HG02588 (cell line): ENCODE data around the gene TTLL8.

ENCODE experiments used
- ATAC-seq: cut with Tn5 transposase; IDR thresholded peaks from one replicate; pipeline ENCODE4 v1.9.1; 2021; ENCODE audit warnings: mild to moderate bottlenecking, moderate library complexity; ENCODE audit not compliant: unreplicated experiment

TTLL8 gene

DNA sequence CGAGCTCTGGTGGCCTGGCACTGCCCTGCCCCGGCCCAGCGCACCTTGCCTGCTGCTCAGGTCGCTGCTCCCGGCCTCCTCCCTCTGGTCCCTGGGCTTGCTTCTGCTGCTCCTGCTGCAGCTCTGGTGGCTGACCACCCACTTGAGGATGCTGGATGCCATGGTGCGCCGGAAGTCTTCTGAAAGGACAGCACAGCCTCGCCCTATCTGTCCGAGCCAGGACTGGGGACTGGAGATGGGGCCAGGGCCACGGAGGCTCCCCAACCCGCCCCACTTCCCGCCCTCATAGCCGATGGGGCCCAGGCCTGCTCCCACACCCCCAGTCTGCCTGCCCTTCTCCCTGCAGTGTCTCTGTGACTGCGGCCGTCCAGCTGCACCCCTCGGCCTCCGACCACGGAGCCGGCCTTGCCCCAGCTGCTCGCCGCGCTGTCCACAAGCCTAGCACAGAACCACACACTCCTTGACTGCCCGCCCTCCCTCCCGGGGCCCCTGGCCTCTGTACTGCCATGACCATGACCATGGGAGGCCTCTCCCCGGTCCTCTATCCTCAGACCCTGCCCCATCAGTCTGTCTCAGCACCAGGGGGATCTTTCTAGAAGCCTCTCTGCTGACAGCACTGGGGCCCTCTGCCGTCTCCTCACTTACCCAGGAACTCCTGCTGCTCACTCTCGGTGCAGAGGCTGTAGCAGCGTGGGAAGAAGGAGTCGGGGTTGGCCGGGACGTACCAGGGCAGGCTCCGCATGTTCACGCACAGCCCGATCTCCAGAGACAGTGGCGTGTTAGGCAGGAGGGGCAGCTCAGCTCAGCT, 12.7 kb downstream of the TTLL8 start:
- no peak for ATAC-seq

DNA sequence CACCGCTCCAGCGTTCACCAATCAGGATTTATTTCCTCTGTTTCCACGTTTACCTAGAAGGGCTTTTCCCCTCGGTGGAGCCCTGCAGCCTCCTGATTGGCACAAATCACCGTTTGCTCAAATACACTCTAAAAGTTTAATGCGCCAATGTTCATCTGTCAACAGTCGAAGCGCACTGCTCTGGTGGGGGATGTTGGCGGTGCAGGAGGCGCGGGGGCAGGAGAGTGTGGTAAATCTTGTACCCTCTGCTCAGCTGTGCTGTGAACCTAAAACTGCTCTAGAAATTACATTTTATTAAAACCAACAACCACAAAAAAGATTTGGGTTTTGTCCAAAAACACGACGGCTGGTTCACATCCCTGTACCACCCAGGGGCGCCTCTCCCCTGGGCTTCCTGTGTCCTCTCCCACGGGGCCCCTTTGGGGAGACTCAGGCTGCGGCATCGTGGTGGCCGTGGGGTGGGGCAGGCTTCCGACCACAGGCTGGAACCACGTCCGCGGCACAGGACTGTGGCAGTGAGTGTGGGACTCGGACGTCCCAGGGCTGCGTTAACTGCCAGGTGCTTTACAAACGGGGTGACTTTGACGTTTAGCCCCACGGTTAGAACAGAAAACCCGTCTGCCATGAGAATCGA, 13.5 kb downstream of the TTLL8 start:
- no peak for ATAC-seq

DNA sequence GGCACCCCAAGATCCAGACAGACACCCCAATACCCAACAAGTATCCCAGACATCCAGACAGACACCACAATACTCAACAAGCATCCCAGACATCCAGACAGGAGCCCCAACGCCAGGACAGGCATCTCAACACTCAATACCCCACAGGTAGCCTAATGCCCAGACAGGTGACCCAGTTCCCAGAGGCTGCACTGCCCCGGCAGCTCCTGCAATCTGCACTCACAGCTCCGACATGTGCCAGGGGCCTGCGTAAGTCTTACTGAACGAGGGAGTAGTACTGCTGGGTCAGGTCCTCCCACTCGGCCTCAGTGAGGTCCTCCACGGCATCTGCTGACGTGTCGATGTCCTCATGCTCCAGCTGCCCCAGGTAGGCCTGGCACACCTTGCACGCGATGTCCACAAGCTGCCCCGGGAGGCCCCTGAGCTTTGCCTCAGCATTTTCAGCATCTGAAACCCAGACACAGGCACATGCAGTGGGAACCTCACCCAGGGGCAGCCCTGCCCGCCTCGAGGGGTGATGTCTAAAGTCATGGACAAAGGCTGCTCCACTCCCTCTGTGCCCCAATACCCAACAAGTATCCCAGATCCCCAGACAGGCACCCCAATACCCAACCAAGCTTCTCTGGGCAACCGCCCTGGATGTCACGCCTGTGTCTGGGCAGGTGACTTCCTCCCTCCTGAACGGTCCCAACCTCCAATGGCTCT, 16.6 kb downstream of the TTLL8 start:
- ATAC-seq = no peak

DNA sequence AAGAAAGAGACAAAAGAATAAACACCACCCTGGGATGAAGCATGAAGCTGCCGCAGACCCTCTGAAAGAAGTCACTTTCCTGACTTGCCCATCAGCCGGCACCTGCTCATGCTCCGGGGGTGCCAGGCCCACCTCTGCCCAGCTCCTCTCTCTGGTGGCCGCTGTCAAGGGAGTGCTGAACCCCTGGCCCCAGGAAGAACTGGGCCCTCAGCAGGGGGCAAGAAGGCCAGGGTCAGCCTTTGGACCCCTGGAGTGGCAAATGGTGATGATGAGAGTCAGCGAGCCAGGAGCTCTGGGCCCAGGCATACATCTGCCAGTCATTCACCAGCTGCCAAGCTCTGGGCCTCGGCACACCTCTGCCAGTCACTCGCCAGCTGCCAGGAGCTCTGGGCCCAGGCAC, 17.4 kb downstream of the TTLL8 start:
- no peak for ATAC-seq

DNA sequence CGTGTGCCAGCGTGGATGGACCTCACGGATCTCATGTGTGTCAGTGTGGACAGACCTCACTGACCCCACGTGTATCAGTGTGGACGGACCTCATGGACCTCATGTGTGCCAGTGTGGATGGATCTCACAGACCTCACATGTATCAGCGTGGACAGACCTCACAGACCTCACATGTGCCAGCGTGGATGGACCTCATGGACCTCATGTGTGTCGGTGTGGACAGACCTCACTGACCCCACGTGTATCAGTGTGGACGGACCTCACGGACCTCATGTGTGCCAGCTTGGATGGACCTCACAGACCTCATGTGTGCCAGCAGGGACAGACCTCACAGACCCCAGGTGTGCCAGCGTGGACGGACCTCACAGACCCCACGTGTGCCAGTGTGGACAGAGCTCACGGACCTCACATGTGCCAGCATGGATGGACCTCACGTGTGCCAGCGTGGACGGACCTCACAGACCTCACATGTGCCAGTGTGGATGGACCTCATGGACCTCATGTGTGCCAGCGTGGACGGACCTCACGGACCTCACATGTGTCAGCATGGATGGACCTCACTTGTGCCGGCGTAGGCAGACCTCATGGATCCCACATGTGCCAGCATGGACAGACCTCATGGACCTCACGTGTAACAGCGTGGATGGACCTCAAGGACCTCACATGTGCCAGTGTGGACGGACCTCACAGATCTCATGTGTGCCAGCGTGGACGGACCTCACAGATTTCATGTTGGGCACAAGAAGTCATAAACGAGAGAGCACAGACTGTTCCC, 18.2 kb downstream of the TTLL8 start:
- no peak for ATAC-seq

DNA sequence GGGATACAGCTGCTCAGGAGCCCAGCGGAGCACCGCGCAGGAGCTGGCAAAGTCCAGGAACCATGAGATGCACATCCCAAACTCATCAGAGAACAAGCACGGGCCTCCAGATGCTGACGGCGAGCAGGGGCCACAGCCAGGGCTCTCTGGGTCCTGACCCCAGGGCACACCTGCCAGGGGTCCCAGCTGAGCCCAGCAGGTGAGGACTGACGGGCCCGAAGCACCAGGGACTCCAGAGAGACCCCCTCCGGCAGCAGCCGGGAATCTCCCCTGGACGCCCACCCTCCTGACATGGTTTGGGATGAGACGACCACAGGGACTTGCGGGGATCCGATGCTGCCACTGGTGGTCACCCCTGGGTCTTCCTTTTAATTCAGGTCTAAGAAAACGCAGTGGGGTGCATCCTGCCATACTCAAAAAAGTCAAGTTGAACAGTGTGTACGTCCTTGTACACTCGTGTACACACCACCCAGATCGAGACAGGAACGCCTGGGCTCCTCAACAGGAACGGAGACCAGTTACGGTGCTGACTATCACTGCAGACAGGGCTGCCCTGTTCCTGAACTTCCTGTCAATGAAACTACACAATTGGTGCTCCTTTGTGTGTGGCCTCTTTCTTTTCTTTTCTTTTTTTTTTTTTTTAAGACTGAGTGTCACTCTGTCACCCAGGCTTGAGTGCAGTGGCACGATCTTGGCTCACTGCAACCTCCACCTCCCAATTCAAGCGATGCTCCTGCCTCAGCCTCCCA, 21.9 kb downstream of the TTLL8 start:
- no peak for ATAC-seq

DNA sequence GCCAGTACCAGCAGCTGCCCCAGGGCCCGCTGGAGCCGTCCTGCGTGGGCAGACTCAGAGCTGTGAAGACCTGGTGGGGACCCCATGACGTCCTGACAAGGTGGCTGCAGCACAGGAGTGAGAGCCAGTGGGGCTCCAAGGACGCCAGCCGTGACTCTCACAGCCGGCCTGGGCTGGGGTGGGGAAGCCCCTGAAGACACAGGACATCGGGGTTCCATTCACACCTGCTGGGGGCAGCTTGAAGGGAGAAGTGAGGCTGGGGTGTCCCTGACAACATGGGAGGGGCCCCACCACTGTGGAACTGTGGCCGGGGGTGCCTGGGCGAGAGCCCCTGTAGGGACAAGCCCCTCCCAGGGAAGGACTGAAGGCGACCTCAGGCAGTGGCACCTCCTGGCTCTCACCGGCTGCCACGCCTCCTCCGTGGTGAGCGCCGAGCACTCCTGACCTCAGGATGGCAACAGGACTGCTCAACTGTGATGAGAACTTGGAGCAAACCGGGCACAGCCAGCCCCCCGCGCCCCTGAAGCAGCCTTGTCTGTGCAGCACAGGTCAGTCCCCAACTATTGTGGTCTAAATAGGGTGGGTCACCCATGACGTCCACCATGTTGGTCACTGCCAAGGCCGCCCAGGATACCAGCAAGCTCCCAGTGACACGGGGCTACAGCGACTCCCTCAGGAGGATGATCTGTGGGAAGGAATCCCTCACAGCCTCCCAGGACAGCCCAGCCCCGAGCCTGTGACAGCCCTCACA, 22.8 kb downstream of the TTLL8 start:
- ATAC-seq = no peak

DNA sequence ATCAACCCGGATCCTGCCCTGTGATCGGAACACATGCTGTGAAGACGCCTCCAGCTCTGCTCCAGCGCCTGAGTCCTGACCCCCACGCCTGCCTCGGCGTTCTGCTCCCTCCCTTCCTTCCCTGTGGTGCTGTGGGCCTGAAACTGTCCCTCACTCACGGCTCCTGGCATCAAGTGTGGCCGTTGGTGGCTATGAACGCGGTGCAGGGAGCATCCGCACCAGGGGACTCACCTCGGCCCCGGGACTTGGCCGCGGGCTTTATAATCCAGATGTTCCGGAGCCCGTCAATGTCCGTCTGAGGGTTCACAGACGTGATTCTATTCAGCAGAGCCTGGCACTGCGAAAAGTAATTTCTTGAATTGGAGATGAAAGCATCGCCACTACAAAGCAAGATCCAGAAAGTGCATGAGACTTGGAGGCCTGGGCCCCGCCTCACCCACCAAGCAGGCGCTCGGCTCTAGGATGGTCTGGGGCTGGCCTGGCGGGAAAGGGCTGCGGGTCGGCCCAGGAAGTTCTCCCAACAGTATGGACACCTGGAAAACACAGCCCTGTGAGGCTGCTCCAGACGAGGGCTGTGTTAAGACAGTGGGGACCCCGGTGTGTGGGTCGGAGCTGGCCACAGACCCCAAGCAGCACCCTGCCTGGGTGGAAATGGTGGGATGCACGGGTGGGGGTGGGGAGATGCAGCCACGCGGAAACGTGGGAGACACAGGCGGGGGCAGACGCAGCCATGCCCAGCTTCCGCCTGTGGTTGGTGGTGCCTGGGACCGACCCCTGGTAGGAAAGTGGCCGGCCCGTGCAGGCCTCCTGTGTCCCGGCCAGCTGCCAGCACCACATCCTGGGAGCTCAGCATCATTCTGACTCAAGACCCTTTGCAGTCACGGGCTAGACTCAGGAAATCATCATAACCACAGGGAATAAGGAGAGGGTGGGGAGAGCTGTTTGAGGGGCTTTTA, 23.7 kb downstream of the TTLL8 start:
- no peak for ATAC-seq

DNA sequence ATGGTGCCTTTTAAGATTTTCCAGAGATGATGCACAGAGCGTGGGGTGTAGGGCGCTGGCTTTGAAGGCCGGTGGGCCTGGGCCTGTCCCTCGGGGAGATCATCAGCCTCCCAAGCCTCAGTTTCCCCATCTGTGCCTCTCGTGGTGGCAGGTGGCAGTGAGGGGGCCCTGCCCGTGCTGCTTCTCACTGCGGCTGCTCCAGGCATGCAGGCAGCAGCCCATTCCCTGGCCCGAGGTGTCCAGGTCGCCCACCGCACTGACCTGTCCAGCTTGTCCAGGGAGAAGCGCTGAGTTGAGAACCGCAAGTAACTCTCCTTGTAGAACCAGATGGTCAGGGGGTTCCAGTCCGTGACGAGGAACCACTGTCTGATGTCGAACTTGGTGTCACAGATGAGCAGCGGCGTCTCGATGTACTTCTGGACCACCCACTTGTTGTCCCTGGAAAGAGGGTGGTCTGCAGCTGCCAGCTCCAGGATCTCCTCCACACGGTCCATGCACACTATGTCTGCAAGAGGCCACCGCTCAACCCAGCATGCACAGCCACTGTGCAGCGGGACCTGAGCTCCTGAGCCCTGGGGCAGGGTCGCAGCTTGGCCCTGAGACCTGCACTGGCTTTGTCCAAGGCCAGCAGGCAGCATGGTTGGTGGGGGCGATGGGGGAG, 25.0 kb downstream of the TTLL8 start:
- no peak for ATAC-seq

DNA sequence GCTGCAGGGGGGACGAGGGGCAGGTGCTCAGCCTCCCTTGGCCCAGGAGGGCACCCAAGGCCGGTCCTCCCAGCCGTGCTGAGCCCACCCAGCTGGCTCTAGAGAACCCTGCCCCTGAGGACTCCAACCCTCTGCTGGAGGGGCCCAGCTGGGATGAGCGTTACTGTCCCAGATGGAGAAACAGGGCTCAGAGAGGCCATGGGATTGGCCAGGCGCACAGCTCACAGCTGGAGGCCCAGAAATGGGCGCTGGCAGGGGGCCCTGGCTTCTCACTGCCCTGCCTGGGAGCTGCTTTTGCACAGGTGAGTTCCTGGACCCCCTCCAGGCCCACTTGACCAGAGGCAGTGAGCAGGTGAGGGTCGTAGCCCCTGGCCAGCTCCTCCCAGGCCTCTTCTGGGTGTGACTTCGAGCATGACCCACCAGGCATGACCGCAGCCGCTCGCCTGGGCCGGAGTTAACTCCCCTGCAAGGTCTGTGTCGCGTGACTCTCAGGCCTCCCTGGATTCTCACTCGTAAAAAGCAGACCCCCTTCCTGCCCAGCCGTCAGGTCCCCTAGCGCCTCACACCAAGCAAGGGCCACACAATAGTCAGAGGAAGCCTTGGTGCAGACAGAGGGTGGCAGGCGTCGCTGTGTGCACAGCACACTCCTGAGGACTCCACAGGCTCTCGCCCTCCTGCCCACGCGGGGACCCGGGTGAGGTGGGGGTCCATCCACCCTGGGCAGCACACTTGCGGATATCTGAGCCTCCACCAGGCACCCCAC, 25.8 kb downstream of the TTLL8 start:
- no peak for ATAC-seq

DNA sequence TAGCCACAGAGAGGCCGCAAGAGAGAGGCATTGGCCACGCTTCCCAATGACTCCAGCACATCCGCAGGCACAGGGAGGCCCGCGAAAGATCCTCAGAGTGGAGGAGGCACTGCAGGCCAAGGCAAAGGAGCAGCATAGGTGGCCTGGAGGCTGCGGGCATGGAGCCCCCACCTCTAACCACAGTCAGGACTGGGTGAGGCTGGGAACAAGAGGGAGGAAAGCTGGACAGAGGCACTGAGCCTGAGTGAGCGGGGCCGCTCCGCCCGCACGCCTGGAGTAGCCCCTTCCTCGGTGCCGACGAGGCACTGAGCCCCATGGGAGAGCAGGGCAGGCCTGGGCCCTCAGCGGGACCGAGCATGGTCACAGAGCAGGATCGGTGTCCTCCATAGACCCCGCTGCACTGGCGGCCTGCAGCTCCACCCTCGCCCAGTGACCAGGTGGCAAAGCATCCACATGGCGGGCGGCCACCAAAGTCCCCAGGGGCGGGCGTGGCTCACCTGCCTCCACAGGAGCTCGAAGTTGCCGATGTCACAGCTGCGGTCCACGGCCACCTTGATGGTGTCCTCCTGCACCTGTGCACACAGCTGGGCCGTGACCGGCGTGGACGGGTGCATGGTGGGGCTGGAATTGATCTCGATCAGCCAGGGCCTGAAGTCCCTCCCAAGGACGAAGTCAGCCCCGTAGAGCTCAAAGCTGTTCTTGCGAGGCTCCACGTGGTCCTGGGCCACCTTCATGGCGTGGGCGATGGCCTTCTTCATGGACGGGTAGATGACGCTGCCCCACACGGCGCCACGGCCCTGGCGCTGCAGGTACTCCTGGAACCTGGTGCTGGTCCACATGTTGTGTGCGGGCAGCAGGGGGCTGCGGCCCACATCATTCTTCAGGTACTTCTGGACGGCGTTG, 26.7 kb downstream of the TTLL8 start:
- ATAC-seq = no peak

DNA sequence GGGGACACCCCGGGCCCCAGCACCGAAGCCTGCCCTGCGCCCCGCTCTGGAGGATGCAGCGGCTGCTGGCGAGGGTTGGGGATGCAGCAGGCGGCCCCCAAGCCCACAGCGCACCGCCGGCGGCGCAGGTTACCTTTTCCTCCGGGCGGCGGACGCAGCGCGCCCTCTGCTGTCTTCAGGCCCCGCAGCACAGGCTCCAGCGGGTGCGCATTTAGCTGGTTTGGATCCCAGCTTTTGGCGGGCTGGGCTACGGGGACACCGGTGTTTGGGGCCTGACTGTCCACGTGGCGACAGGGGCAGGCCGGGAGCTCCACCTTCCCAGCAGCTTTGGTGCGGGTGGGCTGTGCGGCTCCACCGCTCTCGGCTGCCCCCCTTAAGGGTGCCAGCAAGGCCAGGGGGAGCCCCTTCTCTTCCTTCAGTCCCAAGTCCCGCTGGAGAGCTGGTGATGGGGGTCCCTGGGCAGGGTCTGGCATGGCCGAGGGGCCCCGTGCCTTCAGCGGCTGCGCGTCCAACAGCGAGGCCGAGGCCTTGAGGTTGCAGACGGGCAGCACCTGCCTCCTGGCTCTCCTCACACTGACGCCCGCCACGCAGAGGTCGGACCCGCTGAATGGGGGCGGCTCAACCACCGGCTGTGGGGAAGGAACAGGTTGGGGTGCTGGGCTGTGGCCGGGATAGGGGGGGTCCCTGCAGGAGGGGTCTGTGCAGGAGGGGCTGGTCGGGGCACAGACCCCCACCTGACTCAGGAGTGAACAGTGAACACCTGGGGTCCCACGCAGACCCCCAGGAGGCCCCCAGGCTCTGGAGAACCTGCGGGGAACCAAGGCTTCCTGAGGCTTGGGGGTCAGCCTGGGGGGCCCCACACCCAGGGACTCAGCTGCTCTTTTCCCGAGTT, 27.6 kb downstream of the TTLL8 start:
- no peak for ATAC-seq

DNA sequence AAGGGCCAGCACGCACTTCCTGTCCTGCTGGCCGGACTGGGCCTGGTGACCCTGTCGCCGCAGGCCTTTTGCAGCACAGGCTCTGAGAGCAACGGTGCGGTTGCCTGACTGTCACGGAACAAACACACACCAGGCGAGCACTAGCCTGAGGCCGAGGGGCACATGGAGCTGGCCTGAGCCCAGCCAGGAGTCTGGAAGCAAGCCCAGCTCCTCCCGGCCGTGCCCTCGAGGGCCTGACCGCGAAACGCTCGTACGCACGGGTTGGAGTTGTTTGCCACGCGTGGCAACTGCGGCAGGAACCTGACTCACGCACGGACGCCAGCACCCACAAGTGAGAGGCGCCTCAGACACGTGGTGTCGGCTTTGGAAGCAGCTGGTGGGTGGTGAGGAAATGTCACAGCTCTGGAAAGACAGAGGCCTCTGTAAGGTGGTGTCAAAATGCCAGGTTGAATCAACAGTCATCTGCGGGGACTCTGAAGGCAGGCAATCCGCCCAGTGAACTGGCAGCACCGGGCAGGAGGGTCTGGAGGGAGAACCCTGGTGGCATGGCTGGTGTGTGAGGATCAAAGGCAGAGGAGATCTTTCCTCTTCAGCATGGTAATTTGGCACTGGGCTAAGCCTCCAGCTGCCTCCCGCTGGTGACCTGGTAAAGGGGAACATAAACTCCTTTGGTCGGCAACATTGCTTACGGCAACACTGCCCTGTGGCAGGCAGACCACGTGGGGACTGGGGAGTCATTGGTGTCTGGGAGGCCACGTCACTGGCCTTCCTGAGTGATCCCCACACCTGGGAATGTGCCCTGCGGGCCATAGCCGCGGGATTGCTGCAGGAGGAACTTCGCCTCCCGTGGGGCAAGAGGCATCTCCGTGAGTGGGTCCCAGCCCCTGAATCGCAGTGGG, 30.2 kb downstream of the TTLL8 start:
- ATAC-seq = no peak

DNA sequence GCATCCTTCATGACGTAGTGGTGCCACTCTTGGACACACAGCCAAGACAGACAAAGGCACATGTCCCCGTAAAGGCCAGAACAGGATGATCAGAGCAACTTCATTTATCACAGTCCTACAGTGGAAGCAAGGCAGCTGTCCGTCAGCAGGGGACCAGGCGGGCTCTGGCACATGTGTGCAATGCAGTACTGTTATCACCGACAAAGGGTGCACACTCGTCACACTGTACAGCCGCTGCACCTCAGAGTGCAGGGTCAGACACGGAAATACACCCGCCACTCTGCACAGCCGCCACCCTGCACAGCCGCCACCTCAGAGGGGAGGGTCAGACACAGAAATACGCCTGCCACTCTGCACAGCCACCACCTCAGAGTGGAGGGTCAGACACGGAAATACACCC, 32.1 kb downstream of the TTLL8 start:
- no peak for ATAC-seq
